M059J (cell line): ENCODE results near the gene FREM1. TPM values are rescaled to one million over a fixed set of nuclear protein-coding genes. Genes with fewer than 3 reads are reported as not detected.

Experiments
- DNase-seq: peaks from one replicate; pipeline ENCODE4 v3.0.0-alpha.2; 2012; ENCODE audit warnings: low read depth
- total RNA-seq: library from RNA; depleted of rRNA; stranded (reverse); fragments of >200 nt; shearing (Covaris generic); gene quantifications from 2 replicates; pipeline ENCODE4 v1.2.3, GENCODE V29; 2014

Gene FREM1
- total RNA-seq, 1 experiment from 2014 or later: 0.02 TPM

DNA sequence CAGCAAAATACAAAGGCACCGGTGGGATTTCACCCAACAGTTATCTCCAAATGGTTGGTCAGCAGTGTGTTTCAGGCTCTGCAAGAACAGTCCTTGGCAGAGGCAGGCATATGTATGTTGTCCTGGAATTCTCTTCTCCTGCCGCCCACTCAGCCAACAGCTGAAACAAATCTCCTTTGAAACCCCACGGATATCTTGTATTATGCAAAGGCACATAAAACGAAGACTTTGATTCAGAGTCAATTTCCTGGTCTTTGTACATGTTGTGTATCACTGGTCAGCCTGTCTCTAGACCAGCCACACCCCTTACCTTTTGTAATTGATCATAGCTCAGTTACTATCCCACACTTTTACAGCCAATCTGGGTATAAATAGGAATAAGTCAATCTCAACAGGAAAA is 29.2 kb downstream of the FREM1 start:
- no peak for DNase-seq

DNA sequence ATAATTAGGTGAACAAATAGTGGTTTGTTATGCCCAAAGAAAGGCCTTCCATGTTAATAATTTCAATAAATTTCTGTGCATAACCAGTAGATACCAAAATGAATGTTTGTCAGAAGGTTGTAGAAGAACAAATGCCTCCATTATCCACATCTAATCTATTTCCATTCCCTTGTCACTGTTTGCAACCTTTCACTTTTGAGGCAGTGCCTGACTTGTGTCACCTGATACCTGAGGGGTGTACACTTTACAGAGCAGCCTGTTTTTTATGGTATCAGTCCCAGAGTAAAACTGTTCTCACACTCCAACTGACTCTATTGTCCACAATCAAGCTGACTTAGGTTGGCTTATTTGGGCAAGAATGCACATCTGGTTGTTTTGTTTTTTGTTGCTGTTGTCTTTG is 40.1 kb downstream of the FREM1 start:
- DNase-seq: no peak

DNA sequence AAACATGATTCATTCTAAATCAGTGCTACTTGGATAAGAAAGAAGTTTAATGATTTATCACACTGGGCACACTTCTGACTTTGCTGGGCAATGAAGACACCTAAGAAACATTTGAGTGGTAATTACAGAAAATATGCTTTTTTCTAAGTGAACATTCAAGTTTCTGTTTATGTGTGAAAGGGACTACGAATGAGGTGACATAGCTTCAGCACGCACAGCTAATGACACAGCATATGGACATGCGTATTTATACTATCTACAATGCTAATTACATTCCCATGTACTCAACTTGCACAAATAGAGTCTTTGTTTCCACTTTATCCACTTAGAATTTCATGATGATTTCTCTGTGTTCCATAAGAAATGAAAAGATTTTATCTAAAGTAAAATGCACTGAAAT is 40.6 kb downstream of the FREM1 start:
- DNase-seq: no peak

DNA sequence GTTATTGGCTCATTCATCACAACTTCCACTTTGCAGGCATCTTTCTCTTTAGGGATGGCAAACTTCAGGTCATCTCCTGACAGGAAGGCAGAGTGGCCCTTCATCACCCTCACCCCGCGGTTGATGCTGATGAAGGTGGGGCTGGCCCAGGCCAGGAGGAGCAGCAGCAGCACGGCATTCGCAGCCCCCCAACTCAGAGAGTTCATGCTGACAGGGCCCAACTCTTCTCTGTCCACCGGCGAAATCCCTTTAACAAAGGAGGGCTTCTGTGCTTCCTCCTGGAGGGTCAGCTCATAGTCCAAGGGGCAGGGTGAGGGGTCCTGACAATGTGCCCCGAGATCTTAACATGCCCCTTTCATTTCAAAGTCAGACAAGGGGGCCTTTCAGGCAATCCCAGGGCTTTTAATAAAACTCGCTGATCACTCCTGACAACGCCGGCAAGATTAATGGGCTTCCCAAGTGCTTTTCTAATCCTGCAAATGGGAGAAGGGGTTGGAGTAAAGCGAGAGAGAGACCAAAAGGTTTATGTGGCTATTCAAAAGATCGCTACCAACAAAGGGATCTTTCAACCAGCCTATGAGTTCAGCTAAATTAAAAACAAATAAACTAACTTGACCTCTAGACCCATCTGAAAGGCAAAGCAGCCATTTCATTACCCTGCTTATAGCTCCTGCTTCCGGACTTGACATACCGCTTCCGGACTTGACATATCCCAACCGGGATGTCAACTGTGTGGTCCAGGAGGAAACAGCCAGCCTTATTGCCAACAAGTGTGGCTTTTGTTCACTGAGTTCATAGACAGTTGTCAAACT is 41.2 kb downstream of the FREM1 start:
- no peak for DNase-seq

DNA sequence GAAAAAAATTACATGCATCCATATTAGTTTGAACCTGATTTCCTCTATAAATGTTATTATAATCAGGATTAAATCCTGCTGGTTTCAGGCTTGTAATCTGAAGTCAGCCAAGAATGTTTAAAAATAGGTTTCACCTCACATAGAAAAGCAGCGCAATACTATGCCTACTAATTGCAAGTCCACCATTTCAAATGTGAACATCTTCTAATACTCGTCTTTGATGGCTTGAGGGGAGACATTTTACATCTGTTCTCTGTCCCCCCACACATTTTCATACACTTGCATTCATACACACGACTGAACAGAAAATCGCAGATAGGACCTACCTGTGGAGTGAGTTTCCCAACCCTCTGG is 41.8 kb downstream of the FREM1 start:
- DNase-seq: no peak

DNA sequence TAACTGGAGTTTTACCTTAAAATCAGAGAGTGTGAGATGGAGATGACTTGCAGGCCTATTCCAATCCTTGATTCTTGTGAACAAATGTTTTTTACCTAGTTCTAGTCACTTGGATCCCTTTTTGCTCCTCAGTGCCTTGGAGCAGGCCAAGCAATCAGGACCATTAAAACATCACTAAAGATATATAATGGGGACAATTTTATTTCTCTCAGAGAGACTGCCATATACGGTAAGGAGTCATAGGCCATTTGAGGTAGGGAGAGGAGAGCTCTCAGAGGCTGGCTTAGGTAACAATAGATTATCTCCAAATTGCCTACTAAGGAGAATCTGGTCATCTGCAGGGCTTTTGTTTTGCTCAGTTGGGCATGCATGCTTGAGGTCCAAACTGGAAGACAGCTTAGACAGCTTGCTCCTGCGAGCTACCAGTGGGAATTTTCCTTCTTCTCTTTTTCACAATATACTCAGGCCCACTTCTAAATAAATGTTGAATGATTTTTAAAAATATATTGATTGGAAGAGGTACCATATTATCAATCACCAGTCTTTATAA is 44.0 kb downstream of the FREM1 start:
- DNase-seq: no peak

DNA sequence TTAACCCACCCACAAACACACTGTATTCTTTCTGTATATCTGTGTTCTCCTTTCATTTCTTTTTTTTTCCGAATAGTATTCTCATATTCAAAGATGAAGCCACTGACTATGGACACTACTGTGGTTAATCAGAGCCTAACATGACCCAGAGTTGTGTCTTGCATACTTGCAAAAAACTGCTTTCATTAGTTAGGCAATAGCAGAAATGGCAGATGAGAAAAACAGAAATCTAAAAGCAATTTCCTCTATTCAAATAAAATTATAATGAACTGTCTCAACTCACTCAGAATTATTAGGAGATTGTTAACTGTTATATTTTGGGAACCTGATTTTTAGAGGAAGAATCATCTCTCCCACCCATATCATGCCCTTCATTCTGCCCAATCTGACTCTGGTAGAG is 45.9 kb downstream of the FREM1 start:
- DNase-seq: no peak

DNA sequence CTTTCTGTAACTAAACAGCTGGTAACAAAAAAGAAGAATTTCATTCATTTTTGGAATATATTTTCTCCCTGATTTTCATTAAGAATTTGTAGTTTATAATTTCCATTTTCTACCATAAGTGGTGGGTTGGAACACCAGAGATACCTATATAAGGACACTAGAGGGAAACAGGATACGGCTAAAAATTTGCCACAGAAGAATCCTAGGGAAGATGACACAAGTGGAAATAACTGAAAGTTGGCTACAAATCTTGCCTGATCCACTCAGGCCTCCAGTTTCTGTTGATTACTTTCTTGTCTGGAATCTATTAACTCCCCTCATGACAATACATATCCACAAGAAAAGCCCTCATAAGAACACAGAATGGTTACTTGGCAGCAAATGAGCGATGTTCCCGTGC is 46.8 kb downstream of the FREM1 start:
- DNase-seq: no peak

DNA sequence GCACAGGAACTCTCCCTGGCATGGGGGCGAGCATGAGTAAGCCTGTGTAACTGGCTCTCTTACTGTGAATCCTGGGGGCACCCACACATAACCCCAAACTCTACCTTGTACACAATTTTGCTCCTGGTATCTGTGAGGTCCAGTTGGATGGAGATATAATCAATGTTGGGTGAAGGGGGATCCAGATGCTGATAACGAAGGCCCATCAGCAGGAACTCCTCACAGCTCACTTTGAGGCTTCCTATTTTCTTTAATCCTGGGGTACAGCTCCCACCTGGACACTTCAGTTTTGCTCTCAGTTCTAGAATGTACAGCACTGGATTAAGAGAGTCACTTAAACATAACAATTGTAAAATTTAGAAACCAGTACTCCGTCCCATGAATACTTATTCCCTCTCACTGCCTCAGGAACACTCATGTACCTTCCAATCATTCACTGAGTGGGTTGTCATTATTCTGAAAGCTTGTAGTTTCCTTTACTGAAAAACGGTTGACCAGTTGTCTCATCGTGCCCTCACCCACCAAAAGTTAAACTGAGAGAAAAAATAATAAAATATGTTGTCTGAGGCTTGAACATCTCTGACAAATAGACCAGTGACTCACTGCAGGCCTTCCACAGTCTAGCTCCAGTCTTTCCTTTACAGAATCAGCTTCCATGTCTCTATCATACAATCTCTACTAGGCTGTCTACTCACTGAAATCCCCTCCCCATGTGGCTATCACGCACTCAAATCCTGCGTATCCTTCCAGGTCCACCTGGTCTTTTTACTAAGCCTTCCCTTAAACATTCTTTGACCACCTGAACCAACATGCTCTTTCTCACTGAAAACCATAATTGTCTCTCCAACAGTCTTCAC is 52.6 kb downstream of the FREM1 start:
- DNase-seq: no peak

DNA sequence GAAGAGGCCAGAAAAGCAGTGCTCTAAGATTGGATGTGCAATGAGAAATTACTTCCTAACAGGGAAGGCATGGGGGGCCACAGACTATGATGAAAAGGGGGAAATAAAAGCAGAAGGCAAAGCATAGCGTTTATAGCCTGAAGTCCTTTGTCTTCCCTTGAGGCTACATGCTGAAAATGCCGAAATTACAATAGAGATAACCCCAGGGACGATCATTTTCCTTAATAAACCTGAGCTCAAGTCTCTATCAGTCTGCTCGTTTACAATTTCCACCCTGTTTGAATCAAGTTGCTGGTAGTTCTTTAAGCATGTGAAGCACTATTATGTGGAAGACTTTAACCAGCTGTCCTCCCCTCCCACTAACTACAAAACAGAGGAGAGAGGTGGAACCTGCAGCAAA is 60.4 kb downstream of the FREM1 start:
- DNase-seq: no peak

DNA sequence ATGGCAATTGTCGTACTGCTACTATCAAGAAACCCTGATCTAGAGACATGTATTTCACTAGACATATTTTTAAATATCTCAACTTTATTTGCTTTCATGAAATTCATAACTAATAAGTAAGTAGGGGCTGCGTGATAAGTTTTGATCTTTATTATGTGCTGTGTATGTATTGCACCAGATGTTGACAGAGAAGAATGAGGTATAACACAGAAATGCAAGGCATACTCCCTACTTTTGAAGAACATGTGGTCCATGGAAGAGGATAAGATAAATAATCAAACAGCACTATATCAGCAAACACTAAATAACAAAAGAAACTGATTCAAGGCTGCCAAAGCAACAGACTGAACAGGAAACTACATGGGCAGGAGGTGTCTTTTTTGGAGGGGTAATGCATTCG is 60.9 kb downstream of the FREM1 start:
- no peak for DNase-seq

DNA sequence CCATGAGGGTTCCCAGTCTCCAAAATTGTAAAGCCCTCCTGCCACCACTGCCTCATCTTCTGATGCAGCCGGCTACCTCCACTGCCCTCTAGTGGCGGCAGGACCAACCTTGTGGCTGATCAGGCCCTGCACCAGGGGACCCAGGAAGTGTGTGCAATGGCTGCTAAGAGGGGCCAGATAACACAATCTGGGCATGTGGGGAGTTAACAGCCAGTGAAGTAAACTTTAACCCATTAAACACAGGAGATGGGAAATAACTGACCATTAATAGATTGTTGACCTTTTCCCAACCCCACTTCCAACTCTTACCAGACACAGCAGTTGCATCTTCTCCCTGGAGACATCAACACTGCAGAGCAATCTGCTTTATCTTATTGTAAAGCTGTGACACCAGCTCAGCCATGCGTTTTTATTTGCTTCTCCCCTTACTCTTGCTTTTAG is 63.3 kb downstream of the FREM1 start:
- peak; percentile 39 for DNase-seq

DNA sequence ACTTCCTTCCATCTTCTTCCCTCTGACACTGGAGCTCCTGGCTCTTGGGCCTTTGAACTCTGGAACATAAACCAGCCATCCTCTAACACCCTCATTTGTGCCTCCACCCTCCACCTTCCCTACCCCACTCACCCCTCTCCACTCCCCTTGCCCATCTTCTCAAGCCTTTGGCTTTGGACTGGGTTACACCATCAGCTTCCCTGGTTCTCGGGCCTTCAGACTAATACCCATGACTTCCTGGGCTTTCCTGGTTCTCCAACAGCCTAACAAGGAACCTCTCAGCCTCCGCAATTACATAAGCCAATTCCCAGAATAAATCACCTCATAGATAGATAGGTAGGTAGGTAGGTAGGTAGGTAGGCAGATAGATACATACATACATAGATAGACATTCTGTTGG is 67.1 kb downstream of the FREM1 start:
- no peak for DNase-seq

DNA sequence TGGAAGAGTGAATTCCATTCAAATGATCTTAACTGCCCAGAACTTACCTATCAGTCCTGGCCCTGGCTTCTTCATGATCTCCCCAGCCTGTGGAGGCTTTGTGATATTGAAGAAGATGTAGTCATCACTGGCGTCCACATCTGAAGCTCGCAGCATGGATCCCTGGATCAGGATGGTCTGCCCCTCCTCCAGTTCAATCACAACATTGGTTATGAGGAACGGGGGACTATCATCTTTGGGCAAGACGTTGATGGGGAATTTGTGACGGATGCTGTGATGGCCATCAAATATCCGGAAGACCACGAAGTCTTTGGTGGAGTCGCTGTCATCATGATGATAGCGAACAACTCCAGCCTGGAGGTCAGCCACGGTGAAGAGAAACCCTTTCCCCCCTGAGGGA is 68.0 kb downstream of the FREM1 start:
- DNase-seq: no peak

DNA sequence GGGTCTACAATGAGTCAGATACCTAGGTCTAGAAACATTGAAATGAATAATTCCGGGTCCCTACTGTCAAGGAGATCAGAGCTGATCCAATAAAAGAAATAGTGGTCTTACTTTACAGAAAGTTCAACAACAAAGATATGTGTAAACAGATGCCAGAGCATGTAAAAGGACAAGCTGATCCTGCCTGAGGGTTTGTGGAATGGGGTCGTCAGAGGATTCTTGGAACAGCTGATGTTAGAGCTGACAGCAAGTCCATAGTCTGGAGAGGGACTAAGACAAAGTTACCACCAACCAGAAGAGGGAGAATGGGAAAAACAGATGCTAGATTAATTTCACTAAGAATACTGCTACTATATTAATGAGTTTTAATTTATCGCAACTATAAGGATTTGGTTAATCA is 71.5 kb downstream of the FREM1 start:
- DNase-seq: no peak

DNA sequence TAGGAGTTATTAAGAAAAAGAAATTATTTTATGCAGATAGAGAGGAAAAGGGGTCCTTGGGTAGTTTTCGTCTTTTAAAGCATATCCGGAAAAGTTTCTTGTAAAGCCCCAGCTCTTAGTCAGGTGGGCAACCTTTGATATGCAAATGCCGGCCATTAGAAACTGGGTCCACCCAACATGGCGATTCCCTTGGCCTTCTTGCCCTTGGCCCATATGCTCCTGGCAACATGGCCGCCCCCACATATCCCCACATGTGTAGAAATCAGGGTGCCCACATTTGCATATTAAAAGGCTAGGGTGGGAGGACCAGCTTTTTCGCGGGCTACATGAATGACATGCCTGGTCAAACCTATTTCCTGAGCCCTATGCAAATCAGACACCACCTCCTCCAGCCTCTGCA is 73.3 kb downstream of the FREM1 start:
- DNase-seq: no peak

DNA sequence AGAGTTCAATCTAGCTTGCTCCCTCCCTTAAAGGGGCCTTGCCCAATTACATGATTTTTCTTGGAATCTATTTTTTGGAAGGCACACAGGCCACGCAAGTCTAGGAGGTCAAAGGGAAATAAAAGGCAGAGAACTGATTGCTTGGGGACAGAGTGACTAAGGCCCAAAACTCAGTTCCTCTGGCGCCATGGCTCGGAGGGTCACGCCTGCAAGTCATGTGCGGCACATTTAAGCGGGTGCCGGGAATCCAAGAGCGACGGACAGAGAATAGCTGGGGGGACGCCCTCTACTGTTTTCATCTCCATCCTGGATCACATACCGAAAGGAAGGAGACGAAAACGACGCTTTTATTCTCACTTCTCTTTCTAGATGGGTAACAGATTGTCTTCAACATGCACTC is 78.6 kb downstream of the FREM1 start:
- DNase-seq: no peak

DNA sequence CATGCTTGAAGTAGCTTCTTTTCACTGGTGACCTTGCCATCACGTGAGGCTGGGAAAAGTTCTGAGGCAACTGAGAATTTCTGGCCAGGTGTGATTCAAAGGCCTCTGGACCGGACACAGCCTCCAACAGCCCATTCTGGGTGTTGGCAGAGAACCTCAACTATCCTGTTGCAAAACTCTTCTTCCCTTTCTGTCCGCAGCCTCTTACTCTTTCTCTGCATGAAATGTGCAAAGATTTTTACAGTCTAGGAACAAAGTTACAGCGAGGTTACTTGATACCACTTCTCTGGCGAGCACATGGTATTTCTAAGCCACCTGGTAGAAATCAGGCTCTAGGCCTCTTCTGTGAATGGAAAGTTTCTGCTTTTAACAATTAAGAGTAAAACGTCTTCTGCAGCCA is 79.2 kb downstream of the FREM1 start:
- no peak for DNase-seq

DNA sequence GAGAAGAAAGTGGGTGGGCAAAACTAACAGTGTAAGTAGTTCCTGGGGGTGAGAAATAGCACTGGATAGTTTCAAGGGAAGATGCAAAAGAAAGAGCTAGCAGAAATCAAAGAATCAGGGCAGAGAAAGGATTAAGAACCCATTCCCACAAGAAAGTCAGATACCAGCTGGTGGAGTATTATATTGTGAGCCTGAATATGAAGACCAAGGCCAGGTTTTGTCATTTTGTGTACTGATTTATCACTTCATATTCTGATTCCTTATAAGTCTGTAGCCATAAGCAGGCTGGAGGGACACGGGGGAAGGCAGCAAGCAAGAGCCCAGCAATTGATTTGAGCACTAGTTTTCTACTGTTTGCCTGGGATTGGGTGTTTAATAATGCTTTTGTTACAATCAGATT is 80.2 kb downstream of the FREM1 start:
- DNase-seq: no peak

DNA sequence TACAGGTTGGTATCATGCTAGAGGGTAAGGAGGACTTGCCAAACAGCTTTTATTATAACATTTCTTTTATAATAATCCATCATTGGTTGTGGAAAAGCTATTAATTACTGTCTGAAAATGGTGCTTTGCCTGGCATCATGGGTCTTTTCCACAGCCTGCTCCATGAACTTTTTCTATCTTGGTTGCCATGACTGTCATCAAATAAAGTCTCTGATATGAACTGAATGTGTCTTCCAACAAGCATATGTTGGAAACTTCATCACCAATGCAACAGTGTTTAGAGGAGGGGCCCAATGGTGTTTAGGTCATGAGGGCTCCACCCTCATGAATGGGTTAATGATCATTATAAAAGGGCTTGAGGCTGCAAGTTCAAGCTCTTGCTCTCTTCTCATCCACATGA is 81.0 kb downstream of the FREM1 start:
- DNase-seq: no peak

DNA sequence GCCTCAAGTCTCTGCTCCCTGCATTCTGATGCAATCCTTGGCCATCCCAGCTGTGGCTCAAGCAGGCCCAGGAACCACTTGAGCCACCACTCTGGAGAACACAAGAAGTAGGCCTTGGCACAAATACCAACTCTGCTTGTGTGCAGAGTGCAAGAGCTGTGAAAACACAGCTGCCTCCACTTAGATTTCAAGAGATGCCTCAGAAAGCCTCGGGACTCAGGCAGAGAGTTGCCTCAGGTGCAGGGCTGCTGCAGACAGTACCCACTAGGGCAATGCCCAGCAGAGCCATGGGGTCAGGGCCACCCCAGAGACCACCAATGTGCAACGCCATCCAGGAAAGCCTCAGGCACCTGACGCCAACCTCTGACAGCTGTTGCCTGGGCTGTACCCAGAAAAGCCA is 82.4 kb downstream of the FREM1 start:
- no peak for DNase-seq

DNA sequence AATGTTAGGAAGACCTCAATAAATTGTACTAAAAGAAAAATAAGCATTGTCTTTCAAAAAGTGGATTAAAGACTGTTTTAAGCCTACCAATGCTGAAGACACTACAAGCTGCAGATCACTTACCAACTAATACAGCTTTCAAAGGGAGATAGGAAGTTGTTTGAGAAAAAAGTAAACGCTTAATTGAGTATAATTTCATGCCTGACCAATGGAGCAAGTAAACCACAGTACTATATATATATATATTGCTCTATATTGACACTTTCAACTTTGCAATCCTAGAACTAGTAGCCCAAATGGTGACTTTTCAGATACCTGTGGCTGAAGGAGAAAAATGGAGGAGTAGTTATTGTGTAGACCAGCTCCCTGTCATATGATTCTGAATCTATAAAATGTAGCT is 85.7 kb downstream of the FREM1 start:
- no peak for DNase-seq

DNA sequence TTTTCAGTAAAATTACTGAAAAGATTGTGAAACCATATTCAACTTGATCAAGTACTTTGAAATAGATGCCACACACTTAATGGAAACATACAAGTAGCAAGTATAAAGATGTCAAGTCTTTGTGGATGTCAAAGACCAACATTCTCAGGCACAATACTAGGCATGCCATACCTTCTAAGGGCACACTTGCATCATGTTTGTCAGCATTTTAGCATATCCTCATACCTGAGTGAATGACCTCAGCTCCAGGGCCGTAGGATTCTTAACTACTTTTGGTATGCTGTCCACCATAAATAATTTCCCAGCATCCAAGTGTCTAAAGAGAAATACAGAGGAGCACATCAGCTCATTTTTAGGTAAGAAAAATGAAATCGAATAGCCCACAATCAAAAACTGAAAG is 86.4 kb downstream of the FREM1 start:
- DNase-seq: no peak
